Fibroblast of villous mesenchyme (primary cell): ENCODE results near the gene AKAP6. TPM values are rescaled to one million over a fixed set of nuclear protein-coding genes. Genes with fewer than 3 reads are reported as not detected.
A peak's percentile ranks its signal among the peaks of the same experiment; 100 is the strongest.

Experiments
- DNase-seq: peaks from one replicate; pipeline ENCODE4 v3.0.0-alpha.2; 2010; ENCODE audit warnings: low read depth
- H3K4me3 ChIP-seq: 2 replicates; pipeline ENCODE4 v1.5.1; 2011; ENCODE audit warnings: low read depth, mild to moderate bottlenecking, low read length
- CTCF ChIP-seq: IDR thresholded peaks from 2 replicates; pipeline ENCODE4 v1.5.1; 2012; ENCODE audit warnings: low read depth, mild to moderate bottlenecking, low read length; ENCODE audit not compliant: insufficient read depth
- total RNA-seq: library from RNA; depleted of rRNA; stranded (reverse); fragments of >200 nt; gene quantifications from 2 replicates; pipeline ENCODE4 v1.2.3, GENCODE V29; 2012

AKAP6 gene
- total RNA-seq, 1 donor: 3.9 TPM

GRCh38 chr14:32399920-32400319 is 70.8 kb downstream of the AKAP6 start:
- no peak for TF ChIP-seq CTCF
- DNase-seq: no peak

GRCh38 chr14:32400480-32400879 is 71.4 kb downstream of the AKAP6 start:
- TF ChIP-seq CTCF: no peak
- DNase-seq: peak; percentile 36
- H3K4me3 ChIP-seq: no peak overlapping the region

More at GRCh38 chr14:32399920-32400319, 70.8 kb downstream of the AKAP6 start:
- H3K4me3 ChIP-seq: no peak overlapping the region

- H3K4me3 ChIP-seq: no peak overlapping the region
- TF ChIP-seq CTCF: no peak
- no peak for DNase-seq
Observed at GRCh38 chr14:32403021-32403420, 73.9 kb downstream of the AKAP6 start.

- TF ChIP-seq CTCF: no peak
- no peak for DNase-seq
- H3K4me3 ChIP-seq: no peak overlapping the region
Observed at GRCh38 chr14:32403688-32404087, 74.6 kb downstream of the AKAP6 start.

GRCh38 chr14:32404784-32405573 is 75.9 kb downstream of the AKAP6 start:
- TF ChIP-seq CTCF: no peak
- no peak for DNase-seq
- H3K4me3 ChIP-seq: no peak overlapping the region

GRCh38 chr14:32405856-32406255 is 76.8 kb downstream of the AKAP6 start:
- no peak overlapping the region for H3K4me3 ChIP-seq
- DNase-seq: no peak
- TF ChIP-seq CTCF: no peak

- no peak for DNase-seq
- no peak for TF ChIP-seq CTCF
- H3K4me3 ChIP-seq: no peak overlapping the region
Observed at GRCh38 chr14:32407130-32407529, 78.0 kb downstream of the AKAP6 start.
